Measurements from ENCODE around the gene LEUTX. TPM values are rescaled to one million over a fixed set of nuclear protein-coding genes. Genes with fewer than 3 reads are reported as not detected.

LEUTX gene
- total RNA-seq, 1 donor: not detected

- H3K36me3 ChIP-seq (ENCODE audit: insufficient read depth, low read length): no peaks in the 10 kb centered on the region
- H4K20me1 ChIP-seq (ENCODE audit: insufficient read depth, low read length): no peaks in the 10 kb centered on the region
- no peak for TF ChIP-seq CTCF (IDR thresholded peaks at IDR 0.05; ENCODE audit: extremely low read depth, low read depth, low read length)
- no peaks in the 10 kb centered on the region for H3K79me2 ChIP-seq (ENCODE audit: insufficient read depth, low read length)
- no peaks in the 10 kb centered on the region for H3K9me3 ChIP-seq (ENCODE audit: low read depth, low read length)
- H2AFZ ChIP-seq (ENCODE audit: low read length): no peak overlapping the region
- no peak overlapping the region for H3K4me2 ChIP-seq (ENCODE audit: insufficient read depth, low read length)
- no peaks in the 10 kb centered on the region for H3K27me3 ChIP-seq (ENCODE audit: insufficient read depth, low read length)
- no peak for DNase-seq (ENCODE audit: insufficient read length, low spot score, missing footprints)
- no peak overlapping the region for H3K27ac ChIP-seq (ENCODE audit: low read depth, low read length)
- no peak overlapping the region for H3K4me3 ChIP-seq (ENCODE audit: insufficient read depth, low read length)
- no peaks in the 10 kb centered on the region for H3K4me1 ChIP-seq (ENCODE audit: insufficient read depth, low read length)
These were observed 43.0 kb upstream of the LEUTX start for GRCh38 chr19:39735688-39736087.

- Histone ChIP-seq H3K79me2 (ENCODE audit: insufficient read depth, low read length) (no peaks in the 10 kb centered on the region), H3K27ac (ENCODE audit: low read depth, low read length) (no peak overlapping the region), H3K4me1 (ENCODE audit: insufficient read depth, low read length) (no peaks in the 10 kb centered on the region), H3K27me3 (ENCODE audit: insufficient read depth, low read length) (no peaks in the 10 kb centered on the region), H3K4me2 (ENCODE audit: insufficient read depth, low read length) (no peak overlapping the region), H3K9me3 (ENCODE audit: low read depth, low read length) (no peaks in the 10 kb centered on the region), H3K36me3 (ENCODE audit: insufficient read depth, low read length) (no peaks in the 10 kb centered on the region), H3K4me3 (ENCODE audit: insufficient read depth, low read length) (no peak overlapping the region), H2AFZ (ENCODE audit: low read length) (no peak overlapping the region), H4K20me1 (ENCODE audit: insufficient read depth, low read length) (no peaks in the 10 kb centered on the region)
- no peak for TF ChIP-seq CTCF (IDR thresholded peaks at IDR 0.05; ENCODE audit: extremely low read depth, low read depth, low read length)
- no peak for DNase-seq (ENCODE audit: insufficient read length, low spot score, missing footprints)
These were observed 42.6 kb upstream of the LEUTX start for GRCh38 chr19:39736088-39736487.

GRCh38 chr19:39737351-39737750, 41.3 kb upstream of the LEUTX start:
- no peaks in the 10 kb centered on the region for H3K4me1 ChIP-seq (ENCODE audit: insufficient read depth, low read length)
- no peaks in the 10 kb centered on the region for H3K9me3 ChIP-seq (ENCODE audit: low read depth, low read length)
- no peak for TF ChIP-seq CTCF (IDR thresholded peaks at IDR 0.05; ENCODE audit: extremely low read depth, low read depth, low read length)
- no peaks in the 10 kb centered on the region for H4K20me1 ChIP-seq (ENCODE audit: insufficient read depth, low read length)
- H3K79me2 ChIP-seq (ENCODE audit: insufficient read depth, low read length): no peaks in the 10 kb centered on the region
- peak; percentile 15 for DNase-seq (ENCODE audit: insufficient read length, low spot score, missing footprints)
- no peak overlapping the region for H3K4me3 ChIP-seq (ENCODE audit: insufficient read depth, low read length)
- no peaks in the 10 kb centered on the region for H3K27me3 ChIP-seq (ENCODE audit: insufficient read depth, low read length)
- H3K27ac ChIP-seq (ENCODE audit: low read depth, low read length): no peak overlapping the region
- H2AFZ ChIP-seq (ENCODE audit: low read length): no peak overlapping the region
- H3K4me2 ChIP-seq (ENCODE audit: insufficient read depth, low read length): no peak overlapping the region
- no peaks in the 10 kb centered on the region for H3K36me3 ChIP-seq (ENCODE audit: insufficient read depth, low read length)

GRCh38 chr19:39737891-39738290, 40.8 kb upstream of the LEUTX start, which contains the start of gene CLC:
TSS of gene CLC (minus strand) at chr19:39738029. CDS start at chr19:39737952, 77 bp downstream.
- no peak within 1 kb of the TSS for H3K4me2 ChIP-seq (ENCODE audit: insufficient read depth, low read length)
- no peaks in the 10 kb centered on the region for H3K36me3 ChIP-seq (ENCODE audit: insufficient read depth, low read length)
- no peak within 1 kb of the TSS for H3K27ac ChIP-seq (ENCODE audit: low read depth, low read length)
- TF ChIP-seq CTCF (IDR thresholded peaks at IDR 0.05; ENCODE audit: extremely low read depth, low read depth, low read length): no peak
- H4K20me1 ChIP-seq (ENCODE audit: insufficient read depth, low read length): no peaks in the 10 kb centered on the region
- no peak within 1 kb of the TSS for H2AFZ ChIP-seq (ENCODE audit: low read length)
- no peaks in the 10 kb centered on the region for H3K9me3 ChIP-seq (ENCODE audit: low read depth, low read length)
- no peak within 1 kb of the TSS for H3K4me3 ChIP-seq (ENCODE audit: insufficient read depth, low read length)
- H3K27me3 ChIP-seq (ENCODE audit: insufficient read depth, low read length): no peaks in the 10 kb centered on the region
- DNase-seq (ENCODE audit: insufficient read length, low spot score, missing footprints): no peak
- no peaks in the 10 kb centered on the region for H3K79me2 ChIP-seq (ENCODE audit: insufficient read depth, low read length)
- no peaks in the 10 kb centered on the region for H3K4me1 ChIP-seq (ENCODE audit: insufficient read depth, low read length)
